DND-41 (cell line): ENCODE results near the gene KLK3.

Experiments used
- CTCF ChIP-seq: IDR thresholded peaks from 2 replicates; pipeline ENCODE4 v1.5.1; 2012; ENCODE audit warnings: borderline replicate concordance, low read length, moderate library complexity, mild to moderate bottlenecking; ENCODE audit not compliant: poor library complexity, severe bottlenecking; ENCODE audit errors: extremely low read depth
- EZH2 ChIP-seq: IDR thresholded peaks from 3 replicates; pipeline ENCODE4 v1.6.1; 2012; ENCODE audit warnings: borderline replicate concordance, low read depth, mild to moderate bottlenecking, moderate library complexity, low read length, inconsistent platforms; ENCODE audit not compliant: severe bottlenecking

- TF ChIP-seq CTCF: no peak
- TF ChIP-seq EZH2: no peak
Measured at GRCh38 chr19:50869479-50869878, 14.8 kb downstream of the KLK3 start.
